ENCODE results near the gene SACM1L.
"Not testable (repeated sequence)": the region's sequence is repeated elsewhere in the genome, so short reads cannot be mapped to it uniquely, and the experiment has no call there.

Gene SACM1L

GRCh38 chr3:45695166-45695565 is 6.0 kb downstream of the SACM1L start:
- DNase-seq: not testable (repeated sequence)

- no peak for DNase-seq
Measured at GRCh38 chr3:45700570-45701073, 11.4 kb downstream of the SACM1L start.

- no peak for DNase-seq
Measured at GRCh38 chr3:45701172-45701867, 12.1 kb downstream of the SACM1L start.

DNA sequence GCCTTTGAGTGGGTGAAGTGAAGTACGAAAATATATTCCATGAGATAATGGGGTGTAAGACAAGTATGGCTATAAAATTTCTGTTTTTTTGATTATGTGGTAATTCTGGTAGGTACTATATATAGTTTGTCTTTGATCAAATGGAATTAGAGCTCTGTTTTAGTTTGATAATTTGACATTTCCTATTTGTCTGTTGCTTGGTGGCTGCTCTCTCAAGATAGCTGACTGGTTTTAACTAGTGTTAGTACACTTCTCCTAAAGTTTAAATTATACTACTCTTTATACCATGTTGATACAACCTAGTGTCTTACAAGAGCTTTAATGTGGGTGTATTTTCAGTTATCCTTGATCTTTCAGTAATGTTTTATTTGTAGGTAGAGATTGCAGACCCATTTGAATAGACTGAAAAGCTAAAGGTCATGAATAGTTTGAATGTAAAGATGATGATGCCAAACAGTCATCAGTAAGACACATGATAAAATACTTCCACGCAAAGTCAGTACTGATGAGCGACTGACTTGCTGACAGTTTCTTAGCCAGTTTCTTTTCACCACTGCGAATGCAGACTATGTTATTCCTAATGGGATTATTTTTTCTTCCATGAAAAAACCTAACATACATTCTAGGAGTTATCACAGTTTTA is 15.2 kb downstream of the SACM1L start:
- DNase-seq: no peak

DNA sequence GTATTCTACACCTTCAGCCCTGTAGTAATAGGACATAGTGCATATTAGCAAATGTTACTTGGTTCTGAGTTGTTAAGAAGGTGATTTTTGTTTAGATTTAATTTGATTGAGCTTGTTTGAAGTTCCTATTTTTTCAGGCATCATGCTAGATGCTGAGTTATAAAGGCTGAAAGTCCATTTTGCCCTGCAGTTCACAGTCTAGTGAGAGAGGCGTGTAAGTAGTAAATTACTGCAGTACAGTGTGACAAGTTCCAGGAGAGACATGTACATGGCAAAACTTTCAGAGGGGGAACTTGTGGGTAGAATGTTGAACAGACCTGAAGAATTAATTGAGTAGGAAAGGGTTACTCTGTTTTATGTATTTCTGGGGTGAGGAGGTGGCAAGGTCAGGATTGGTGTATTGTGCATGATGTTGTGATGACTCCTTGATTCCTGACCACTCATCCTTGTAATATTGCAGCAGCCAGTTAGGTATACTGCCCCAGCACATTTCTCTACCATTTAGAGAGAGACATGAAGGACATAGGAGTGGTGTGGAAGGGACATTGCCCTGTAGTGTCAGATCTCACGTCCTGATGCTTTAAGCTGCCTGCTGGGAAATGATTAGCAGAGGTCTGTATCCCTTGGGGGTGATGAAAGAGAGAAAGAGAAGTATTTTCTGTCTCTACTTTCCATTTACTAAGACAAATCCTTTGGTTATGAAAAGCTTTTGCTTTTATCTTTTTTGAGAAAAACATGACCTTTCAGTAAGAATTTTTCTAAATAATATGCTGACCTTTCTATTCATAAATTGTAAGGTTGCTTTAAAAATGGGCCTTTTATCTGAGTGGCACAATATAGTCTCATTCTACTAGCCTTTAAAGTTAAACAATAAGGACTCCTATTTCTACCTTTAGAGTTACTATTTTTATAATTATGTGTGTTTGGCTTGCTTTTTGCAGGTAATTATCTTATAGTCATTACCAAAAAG is 16.9 kb downstream of the SACM1L start:
- no peak for DNase-seq

- no peak for DNase-seq
Measured at GRCh38 chr3:45711931-45712330, 22.7 kb downstream of the SACM1L start.

GRCh38 chr3:45712434-45713110 is 23.4 kb downstream of the SACM1L start:
- DNase-seq: no peak

DNA sequence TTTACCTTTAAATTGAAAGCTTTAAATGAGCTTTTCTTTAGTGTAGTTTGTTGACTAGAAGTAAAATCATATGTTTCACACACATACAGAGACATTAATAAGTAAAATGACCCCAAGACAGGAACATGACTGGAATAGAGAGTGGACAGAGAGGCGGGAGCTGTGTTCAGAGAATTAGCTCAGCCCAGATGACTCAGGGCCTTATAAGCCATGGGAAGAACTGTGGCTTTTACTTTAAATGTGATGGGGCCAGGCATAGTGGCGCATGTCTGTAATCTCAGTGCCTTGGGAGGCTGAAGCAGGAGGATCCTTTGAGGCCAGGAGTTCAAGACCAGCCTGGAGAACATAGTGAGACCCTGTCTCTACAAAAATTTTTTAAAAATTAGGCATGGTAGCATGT is 26.7 kb downstream of the SACM1L start:
- no peak for DNase-seq

DNA sequence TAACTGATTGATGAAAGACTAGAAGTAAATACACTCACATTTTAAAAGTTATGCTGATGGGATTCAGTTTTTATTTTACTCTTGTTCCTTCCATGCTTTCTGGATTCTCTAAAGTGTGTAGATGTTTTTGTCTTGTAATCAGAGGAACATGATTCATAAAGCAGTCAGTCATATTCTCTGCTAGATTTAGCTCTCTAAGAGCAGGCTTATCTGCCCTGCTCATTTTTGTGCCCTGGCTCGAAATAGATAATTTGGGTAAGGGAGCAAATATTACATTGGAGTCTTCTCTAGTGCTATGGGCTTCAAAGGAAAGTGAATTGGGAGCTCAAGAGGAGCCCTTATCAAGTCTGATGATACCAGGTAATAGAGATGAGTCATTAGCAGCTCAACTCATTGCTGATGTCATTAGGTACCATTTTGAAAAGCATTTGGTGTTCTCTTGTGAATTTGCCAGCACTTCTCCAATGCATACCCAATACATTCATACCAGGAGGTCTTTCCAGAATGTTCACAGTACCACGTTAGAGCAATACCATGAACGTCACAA is 27.7 kb downstream of the SACM1L start:
- no peak for DNase-seq

DNA sequence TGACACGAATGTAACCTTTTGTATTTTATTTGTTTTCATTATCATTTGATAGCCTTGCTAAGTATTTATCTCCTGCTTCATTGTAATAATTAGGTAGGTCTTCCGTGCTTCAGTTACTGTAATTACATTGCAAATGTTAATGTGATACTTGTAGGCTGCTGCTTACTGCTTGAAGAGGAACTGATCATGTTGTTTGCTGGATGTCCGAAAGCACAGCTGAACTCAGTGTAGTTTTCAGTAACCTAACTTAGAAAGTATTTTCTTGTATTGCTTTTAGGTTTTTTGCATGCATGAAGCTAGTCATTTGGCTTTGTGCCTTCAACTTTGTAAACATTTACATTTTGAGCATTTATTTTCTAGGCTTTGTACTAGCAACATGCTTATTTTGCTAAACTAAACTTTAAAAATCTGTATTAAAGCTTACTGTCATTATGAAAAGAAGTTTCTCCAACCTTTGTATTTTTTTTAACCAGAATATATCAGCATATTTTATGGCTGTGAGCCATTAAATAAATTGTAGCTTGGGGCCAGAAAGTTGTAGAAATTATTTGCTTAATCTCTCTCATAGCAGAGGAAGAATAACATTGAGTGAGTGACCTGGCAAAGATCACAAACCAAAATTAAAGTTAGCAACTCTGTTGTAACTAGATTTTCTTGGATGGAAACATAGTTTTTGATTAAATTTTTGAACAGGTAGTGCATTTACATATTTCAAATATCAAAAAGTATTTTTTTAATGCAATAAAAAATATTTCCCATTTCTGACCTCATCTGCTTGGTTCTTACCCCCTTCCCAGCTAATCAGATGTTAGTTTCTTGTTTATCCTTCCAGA is 30.7 kb downstream of the SACM1L start:
- no peak for DNase-seq

- no peak for DNase-seq
Measured at GRCh38 chr3:45724911-45725310, 35.7 kb downstream of the SACM1L start.

DNA sequence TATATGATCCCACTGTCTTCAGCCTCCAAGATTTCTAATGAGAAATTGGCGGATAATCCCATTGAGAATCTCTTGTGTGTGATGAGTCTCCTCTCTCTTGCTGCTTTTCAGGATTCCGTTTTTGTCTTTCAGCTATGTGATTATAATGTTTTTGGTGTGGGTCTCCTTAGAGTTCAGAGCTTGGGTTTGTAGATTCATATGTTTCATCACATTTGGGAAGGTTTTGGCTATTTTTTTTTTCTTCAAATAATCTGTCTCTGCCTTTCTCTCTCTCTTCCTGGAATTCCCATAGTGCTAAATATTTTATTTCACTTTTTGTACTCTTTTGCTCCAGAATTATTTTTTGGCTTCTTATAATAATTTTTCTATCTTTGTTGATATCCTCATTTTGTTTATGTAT is 40.4 kb downstream of the SACM1L start:
- no peak for DNase-seq

DNA sequence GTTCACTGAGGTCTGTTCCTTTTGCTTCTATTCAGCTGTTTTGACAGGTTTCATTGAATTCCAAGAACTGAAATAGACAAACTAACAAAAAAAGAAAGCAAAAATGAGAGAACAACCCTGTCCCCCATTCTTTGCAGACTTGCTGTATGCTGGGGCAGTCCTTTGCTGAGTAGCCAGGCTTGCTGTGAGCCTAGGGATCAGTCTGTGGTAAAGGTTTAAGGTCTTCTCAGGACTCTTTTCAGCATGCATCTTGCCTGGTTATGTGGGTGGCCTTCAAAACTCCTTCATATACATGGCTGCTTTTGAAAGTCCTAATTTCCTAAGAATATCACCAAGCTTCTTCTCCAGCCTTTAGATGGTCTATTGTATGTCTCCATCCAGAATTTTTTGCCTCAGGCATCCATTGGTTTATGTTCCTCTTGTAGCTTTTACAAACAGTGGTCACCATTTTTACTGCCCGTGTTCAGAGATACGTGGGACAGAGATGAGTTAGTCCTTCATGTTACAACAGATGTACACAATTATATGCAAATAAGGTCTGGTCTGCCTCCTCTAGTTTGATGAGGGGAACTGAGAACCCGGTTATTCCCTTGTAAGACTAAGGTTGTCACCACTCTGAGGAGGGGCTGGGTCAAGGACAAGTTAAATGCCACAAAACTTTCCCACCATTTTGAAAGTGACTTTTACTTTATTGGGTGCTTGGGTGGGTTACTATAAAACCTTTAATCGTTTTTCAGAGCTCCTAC is 41.4 kb downstream of the SACM1L start:
- DNase-seq: no peak

DNA sequence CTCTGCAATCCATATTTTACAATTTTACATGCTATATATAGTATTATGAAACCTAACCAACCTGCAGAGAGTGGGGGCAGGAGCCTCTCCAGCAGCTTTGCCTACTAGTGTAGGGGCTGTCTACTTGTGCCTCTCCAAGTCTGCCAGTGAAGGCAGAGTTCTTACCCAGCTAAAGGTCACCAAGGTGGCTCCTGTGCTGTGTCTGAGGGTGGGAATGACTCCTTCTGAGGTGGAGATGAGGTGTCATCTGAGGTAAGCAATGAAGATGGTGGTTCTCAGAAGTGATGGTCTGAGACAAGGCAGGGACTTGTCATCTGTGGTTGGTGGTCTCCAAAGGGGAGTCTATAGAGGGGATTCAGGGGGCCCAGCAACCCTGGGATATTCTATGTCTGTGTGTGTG is 47.5 kb downstream of the SACM1L start:
- DNase-seq: no peak

DNA sequence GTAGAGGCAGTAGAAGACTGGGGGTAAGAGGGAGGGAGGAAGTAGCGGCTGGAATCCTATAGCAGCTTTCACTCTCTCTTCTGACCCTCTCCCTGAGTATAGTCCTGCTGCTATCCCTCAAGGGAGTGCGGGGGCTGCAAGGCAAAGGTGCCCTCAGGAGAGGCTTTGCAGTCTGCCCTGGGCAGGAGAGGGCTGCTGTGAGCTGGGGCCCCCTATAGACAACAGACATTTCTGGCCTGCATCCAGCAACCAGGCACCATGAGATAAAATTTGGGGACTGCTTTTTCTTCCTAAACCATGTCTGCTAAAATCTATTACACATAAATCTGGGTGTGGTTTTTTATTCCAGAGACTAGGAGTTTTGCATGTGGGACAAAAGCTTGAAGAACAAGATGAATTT is 48.0 kb downstream of the SACM1L start:
- DNase-seq: no peak

GRCh38 chr3:45739991-45740390 is 50.8 kb downstream of the SACM1L start:
- DNase-seq: no peak

- DNase-seq: no peak
Measured at GRCh38 chr3:45741247-45741646, 52.1 kb downstream of the SACM1L start.

- DNase-seq: peak; percentile 36
Measured at GRCh38 chr3:45741742-45742460, 52.7 kb downstream of the SACM1L start.

GRCh38 chr3:45742461-45743089 is 53.4 kb downstream of the SACM1L start:
- no peak for DNase-seq

Data from CD4-positive, alpha-beta T cell treated with Interleukin-15 for 1 hour (primary cell).